ENCODE data around the gene RBMS2.

Gene RBMS2

GRCh38 chr12:56629459-56630179 is 108.0 kb downstream of the RBMS2 start:
- peak in 30 of 51 donors; percentile 11 to 85 (median 36) for DNase-seq

GRCh38 chr12:56630180-56630632 is 108.6 kb downstream of the RBMS2 start, which contains the start of gene BAZ2A:
TSS of gene BAZ2A (minus strand) at chr12:56630326. CDS start at chr12:56617530, 12,796 bp downstream.
- peak; percentile 41 to 94 (median 87) for DNase-seq

- peak in 36 of 51 donors; percentile 3 to 74 (median 22) for DNase-seq
These were observed 110.4 kb downstream of the RBMS2 start for GRCh38 chr12:56631790-56632700.

GRCh38 chr12:56632701-56633467 is 111.3 kb downstream of the RBMS2 start:
- DNase-seq = peak in 2 of 51 donors; percentile 1 to 20

GRCh38 chr12:56633468-56634241 is 112.0 kb downstream of the RBMS2 start:
- DNase-seq = peak in 2 of 51 donors; percentile 14 to 25

GRCh38 chr12:56634242-56634836 is 112.7 kb downstream of the RBMS2 start:
- peak in 16 of 51 donors; percentile 3 to 59 (median 32) for DNase-seq

- peak in 43 of 51 donors; percentile 17 to 75 (median 54) for DNase-seq
These were observed 113.5 kb downstream of the RBMS2 start for GRCh38 chr12:56634837-56635791.

GRCh38 chr12:56635806-56636674 is 114.4 kb downstream of the RBMS2 start:
- DNase-seq = peak; percentile 28 to 95 (median 75)

- DNase-seq = peak; percentile 56 to 97 (median 91)
These were observed 115.3 kb downstream of the RBMS2 start for GRCh38 chr12:56636675-56637540.

GRCh38 chr12:56637621-56638020 is 116.0 kb downstream of the RBMS2 start:
- DNase-seq = no peak

GRCh38 chr12:56641219-56641618 is 119.6 kb downstream of the RBMS2 start:
- no peak for DNase-seq

- DNase-seq = no peak
These were observed 123.0 kb downstream of the RBMS2 start for GRCh38 chr12:56644654-56645053.

- DNase-seq = peak in 11 of 51 donors; percentile 2 to 46 (median 19)
These were observed 123.6 kb downstream of the RBMS2 start for GRCh38 chr12:56645201-56645716.
